BE2C (cell line): ENCODE results near the gene CPNE4.

Experiments used
- DNase-seq: peaks from one replicate; pipeline ENCODE4 v3.0.0-alpha.2; 2020
- H3K27me3 ChIP-seq: fragments of 250-450 bp; sonication (Bioruptor Pico); 2 replicates; pipeline ENCODE4 v1.5.1; 2020; ENCODE audit warnings: mild to moderate bottlenecking
- H3K36me3 ChIP-seq: fragments of 250-450 bp; sonication (Bioruptor Pico); 2 replicates; pipeline ENCODE4 v1.5.1; 2020; ENCODE audit warnings: mild to moderate bottlenecking
- H3K4me1 ChIP-seq: fragments of 250-450 bp; sonication (Bioruptor Pico); 2 replicates; pipeline ENCODE4 v1.5.1; 2020
- H3K4me3 ChIP-seq: 2 replicates; pipeline ENCODE4 v1.5.1; 2011; ENCODE audit warnings: low read depth, low read length
- H3K9me3 ChIP-seq: fragments of 250-450 bp; sonication (Bioruptor Pico); 2 replicates; pipeline ENCODE4 v1.5.1; 2020
- CTCF ChIP-seq: IDR thresholded peaks from 2 replicates; pipeline ENCODE4 v1.5.1; 2012; ENCODE audit warnings: mild to moderate bottlenecking, low read depth, low read length

Gene CPNE4

GRCh38 chr3:131526801-131527347, 507.9 kb downstream of the CPNE4 start:
- no peaks in the 10 kb centered on the region for H3K36me3 ChIP-seq
- no peaks in the 10 kb centered on the region for H3K4me1 ChIP-seq
- H3K4me3 ChIP-seq = peak overlapping the region; percentile 65
- peak; percentile 75 for TF ChIP-seq CTCF
- no peaks in the 10 kb centered on the region for H3K9me3 ChIP-seq
- DNase-seq = peak; percentile 95
- H3K27me3 ChIP-seq = no peaks in the 10 kb centered on the region

GRCh38 chr3:131518680-131519079, 516.1 kb downstream of the CPNE4 start:
- no peak for TF ChIP-seq CTCF
- Histone ChIP-seq H3K4me3 (no peak overlapping the region), H3K36me3 (no peaks in the 10 kb centered on the region), H3K4me1 (no peaks in the 10 kb centered on the region), H3K27me3 (no peaks in the 10 kb centered on the region), H3K9me3 (no peaks in the 10 kb centered on the region)
- DNase-seq = no peak

GRCh38 chr3:131505421-131505820, 529.4 kb downstream of the CPNE4 start:
- H3K9me3 ChIP-seq = no peaks in the 10 kb centered on the region
- H3K4me3 ChIP-seq = no peak overlapping the region
- H3K4me1 ChIP-seq = peaks cover 3% of the 10 kb centered on the region; the same call in 1 of the 2 replicates
- H3K36me3 ChIP-seq = peaks cover 16% of the 10 kb centered on the region
- TF ChIP-seq CTCF = no peak
- H3K27me3 ChIP-seq = peaks cover 4% of the 10 kb centered on the region; the same call in 1 of the 2 replicates
- DNase-seq = no peak

GRCh38 chr3:131503320-131503635, 531.5 kb downstream of the CPNE4 start:
- Histone ChIP-seq H3K27me3 (peaks cover 4% of the 10 kb centered on the region; the same call in 1 of the 2 replicates), H3K4me3 (peak overlapping the region; percentile 99), H3K36me3 (peaks cover 31% of the 10 kb centered on the region), H3K4me1 (peaks cover 3% of the 10 kb centered on the region; the same call in 1 of the 2 replicates), H3K9me3 (no peaks in the 10 kb centered on the region)
- no peak for TF ChIP-seq CTCF
- no peak for DNase-seq

GRCh38 chr3:131502530-131503319, 532.1 kb downstream of the CPNE4 start, which contains the start of gene MRPL3:
TSS of gene MRPL3 (minus strand) at chr3:131502971. CDS start at chr3:131502821, 150 bp downstream.
- TF ChIP-seq CTCF = no peak
- H3K36me3 ChIP-seq = peaks cover 36% of the 10 kb centered on the region
- H3K4me1 ChIP-seq = peaks cover 3% of the 10 kb centered on the region; the same call in 1 of the 2 replicates
- peaks cover 4% of the 10 kb centered on the region; the same call in 1 of the 2 replicates for H3K27me3 ChIP-seq
- DNase-seq = peak; percentile 91
- no peaks in the 10 kb centered on the region for H3K9me3 ChIP-seq
- H3K4me3 ChIP-seq = peak within 1 kb of the TSS; percentile 99

GRCh38 chr3:131501949-131502348, 532.9 kb downstream of the CPNE4 start:
- TF ChIP-seq CTCF = no peak
- Histone ChIP-seq H3K27me3 (peaks cover 4% of the 10 kb centered on the region; the same call in 1 of the 2 replicates), H3K9me3 (no peaks in the 10 kb centered on the region), H3K4me1 (peaks cover 3% of the 10 kb centered on the region; the same call in 1 of the 2 replicates), H3K36me3 (peaks cover 44% of the 10 kb centered on the region), H3K4me3 (peak overlapping the region; percentile 99)
- DNase-seq = no peak
